Measurements from ENCODE around the gene KIF26A. TPM values are rescaled to one million over a fixed set of nuclear protein-coding genes. Genes with fewer than 3 reads are reported as not detected.

The KIF26A gene
- total RNA-seq: 0.14 and 1.0 TPM in 2 replicates

GRCh38 chr14:104138098-104138717 is at the start of gene KIF26A:
TSS of gene KIF26A (plus strand) at chr14:104138587. CDS start at chr14:104138723, 136 bp downstream.

Other genes starting within 250 kb of the KIF26A start
- gene TDRD9, start 210.1 kb upstream of the KIF26A start, total RNA-seq: under 0.01 and 0.14 TPM in 2 replicates
- not detected in 2 replicates for gene RD3L, start 196.1 kb upstream of the KIF26A start, total RNA-seq
- gene ASPG, start 52.9 kb upstream of the KIF26A start, total RNA-seq: under 0.01 and 0.71 TPM in 2 replicates

All from nasal cavity respiratory epithelium epithelial cell of viscerocranial mucosa (primary cell).